ENCODE data around the gene MAPK11. TPM values are rescaled to one million over a fixed set of nuclear protein-coding genes. Genes with fewer than 3 reads are reported as not detected.

The MAPK11 gene
- total and polyA plus RNA-seq, 7 experiments from 2014 or later = 0.13 to 22.9 (median 1.4) TPM

- ATAC-seq (no peak), DNase-seq (no peak)
- Histone ChIP-seq H3K27me3 (ENCODE audit: control insufficient read depth in 2 of 2, insufficient read depth in 2 of 2, low read length in 2 of 2) (no peaks in the 10 kb centered on the region), H3K9me3 (ENCODE audit: control insufficient read depth in 2 of 3, low read length in 3 of 3) (no peaks in the 10 kb centered on the region), H3K27ac (ENCODE audit: low read depth, low read length) (no peak overlapping the region), H3K4me3 (ENCODE audit: low read length) (peak overlapping the region; percentile 71), H3K4me1 (ENCODE audit: control insufficient read depth in 2 of 2, insufficient read depth in 2 of 2, low read length in 2 of 2) (peaks cover 29 to 43% of the 10 kb centered on the region in 2 donors), H3K36me3 (ENCODE audit: control insufficient read depth in 2 of 3, insufficient read depth in 3 of 3, low read length in 3 of 3) (peaks cover 0 to 36% (median 0%) of the 10 kb centered on the region in 3 experiments)
- Mint-ChIP-seq H3K4me1 (peaks cover 10 to 30% (median 22%) of the 10 kb centered on the region in 7 donors), H3K9me3 (no peaks in the 10 kb centered on the region), H3K27ac (peak overlapping the region in 2 of 9 donors; percentile 54 to 66), H3K4me3 (peak overlapping the region; percentile 61 to 88 (median 80)), H3K36me3 (peaks cover 0 to 6% (median 3%) of the 10 kb centered on the region in 5 donors), H3K27me3 (no peaks in the 10 kb centered on the region)
- intact Hi-C loops (cut with micrococcal nuclease) = loop anchor here (5.0 kb wide), 2 partner anchors 63 to 278 kb away; partner anchors contain the start of gene SCO2 (in 1 of the 2)
- ChIA-PET POLR2A (interaction anchor here (1.1 to 3.6 kb wide), 6 partner anchors 59 to 372 kb away, joined by 4 to 24 read pairs (median 8); partner anchors contain the start of gene NCAPH2), CTCF (interaction anchor here (0.9 to 2.2 kb wide), 3 partner anchors 7 to 248 kb away, joined by 3 to 7 read pairs (median 5); no protein-coding TSS in a partner anchor)
These were observed 20.6 kb downstream of the MAPK11 start for GRCh38 chr22:50249341-50250248.

GRCh38 chr22:50248196-50249081 lies 21.7 kb downstream of the MAPK11 start:
- H3K4me1 ChIP-seq (ENCODE audit: control insufficient read depth in 2 of 2, insufficient read depth in 2 of 2, low read length in 2 of 2) = peaks cover 36 to 50% of the 10 kb centered on the region in 2 donors
- Mint-ChIP-seq H3K27ac (peak overlapping the region in 4 of 9 donors; percentile 38 to 91 (median 61)), H3K4me1 (peaks cover 10 to 38% (median 26%) of the 10 kb centered on the region in 7 donors), H3K9me3 (no peaks in the 10 kb centered on the region), H3K4me3 (peak overlapping the region in 5 of 10 donors; percentile 52 to 75 (median 52)), H3K36me3 (peaks cover 0 to 6% (median 3%) of the 10 kb centered on the region in 5 donors), H3K27me3 (no peaks in the 10 kb centered on the region)
- no peak overlapping the region for H3K27ac ChIP-seq (ENCODE audit: low read depth, low read length)
- H3K27me3 ChIP-seq (ENCODE audit: control insufficient read depth in 2 of 2, insufficient read depth in 2 of 2, low read length in 2 of 2) = no peaks in the 10 kb centered on the region
- no peak for ATAC-seq
- H3K9me3 ChIP-seq (ENCODE audit: control insufficient read depth in 2 of 3, low read length in 3 of 3) = no peaks in the 10 kb centered on the region
- H3K36me3 ChIP-seq (ENCODE audit: control insufficient read depth in 2 of 3, insufficient read depth in 3 of 3, low read length in 3 of 3) = peaks cover 0 to 38% (median 0%) of the 10 kb centered on the region in 3 experiments
- intact Hi-C loops (cut with micrococcal nuclease) = no loop called here
- no peak for DNase-seq
- CTCF ChIA-PET = no interaction called here
- POLR2A ChIA-PET = interaction anchor here (0.6 to 1.2 kb wide), 3 partner anchors 60 to 373 kb away, joined by 3 to 4 read pairs (median 3); no protein-coding TSS in a partner anchor
- no peak overlapping the region for H3K4me3 ChIP-seq (ENCODE audit: low read length)

- Mint-ChIP-seq H3K4me3 (peak overlapping the region in 7 of 10 donors; percentile 29 to 75 (median 52)), H3K9me3 (no peaks in the 10 kb centered on the region), H3K27ac (peak overlapping the region in 5 of 9 donors; percentile 38 to 91 (median 63)), H3K36me3 (peaks cover 0 to 6% (median 3%) of the 10 kb centered on the region in 5 donors), H3K27me3 (no peaks in the 10 kb centered on the region), H3K4me1 (peaks cover 10 to 42% (median 28%) of the 10 kb centered on the region in 7 donors)
- H3K36me3 ChIP-seq (ENCODE audit: control insufficient read depth in 2 of 3, insufficient read depth in 3 of 3, low read length in 3 of 3) = peaks cover 0 to 38% (median 0%) of the 10 kb centered on the region in 3 experiments
- CTCF ChIA-PET = no interaction called here
- intact Hi-C loops (cut with micrococcal nuclease) = no loop called here
- ATAC-seq (peak; percentile 4), DNase-seq (peak in 1 of 9 donors; percentile 35)
- peaks cover 37 to 57% of the 10 kb centered on the region in 2 donors for H3K4me1 ChIP-seq (ENCODE audit: control insufficient read depth in 2 of 2, insufficient read depth in 2 of 2, low read length in 2 of 2)
- POLR2A ChIA-PET = interaction anchor here (0.9 to 1.2 kb wide), 2 partner anchors 261 to 373 kb away, joined by 3 read pairs; no protein-coding TSS in a partner anchor
- no peaks in the 10 kb centered on the region for H3K27me3 ChIP-seq (ENCODE audit: control insufficient read depth in 2 of 2, insufficient read depth in 2 of 2, low read length in 2 of 2)
- H3K27ac ChIP-seq (ENCODE audit: low read depth, low read length) = no peak overlapping the region
- no peaks in the 10 kb centered on the region for H3K9me3 ChIP-seq (ENCODE audit: control insufficient read depth in 2 of 3, low read length in 3 of 3)
- no peak overlapping the region for H3K4me3 ChIP-seq (ENCODE audit: low read length)
These were observed 22.4 kb downstream of the MAPK11 start for GRCh38 chr22:50247748-50248147.

- H3K9me3 Mint-ChIP-seq = no peaks in the 10 kb centered on the region
- Histone ChIP-seq H3K27me3 (ENCODE audit: control insufficient read depth in 2 of 2, insufficient read depth in 2 of 2, low read length in 2 of 2) (no peaks in the 10 kb centered on the region), H3K36me3 (ENCODE audit: control insufficient read depth in 2 of 3, insufficient read depth in 3 of 3, low read length in 3 of 3) (peaks cover 0 to 38% (median 0%) of the 10 kb centered on the region in 3 experiments), H3K4me1 (ENCODE audit: control insufficient read depth in 2 of 2, insufficient read depth in 2 of 2, low read length in 2 of 2) (peaks cover 46 to 63% of the 10 kb centered on the region in 2 donors), H3K27ac (ENCODE audit: low read depth, low read length) (no peak overlapping the region), H3K4me3 (ENCODE audit: low read length) (no peak overlapping the region), H3K9me3 (ENCODE audit: control insufficient read depth in 2 of 3, low read length in 3 of 3) (no peaks in the 10 kb centered on the region)
- peaks cover 0 to 6% (median 3%) of the 10 kb centered on the region in 5 donors for H3K36me3 Mint-ChIP-seq
- ATAC-seq = no peak
- intact Hi-C loops (cut with micrococcal nuclease) = no loop called here
- no peaks in the 10 kb centered on the region for H3K27me3 Mint-ChIP-seq
- ChIA-PET POLR2A (interaction anchor here (0.8 to 2.6 kb wide), 4 partner anchors 56 to 374 kb away, joined by 3 to 14 read pairs (median 4); partner anchors contain the start of gene SCO2), CTCF (no interaction called here)
- DNase-seq = no peak
- H3K4me3 Mint-ChIP-seq = peak overlapping the region in 9 of 10 donors; percentile 29 to 100 (median 66)
- peaks cover 14 to 55% (median 38%) of the 10 kb centered on the region in 7 donors for H3K4me1 Mint-ChIP-seq
- H3K27ac Mint-ChIP-seq = peak overlapping the region in 5 of 9 donors; percentile 38 to 70 (median 49)
These were observed 23.7 kb downstream of the MAPK11 start for GRCh38 chr22:50246242-50247175.

GRCh38 chr22:50245214-50246072 lies 24.7 kb downstream of the MAPK11 start:
- Mint-ChIP-seq H3K4me3 (peak overlapping the region; percentile 76 to 100 (median 98)), H3K27ac (peak overlapping the region; percentile 91 to 100 (median 100)), H3K4me1 (peaks cover 19 to 61% (median 44%) of the 10 kb centered on the region in 7 donors), H3K27me3 (no peaks in the 10 kb centered on the region), H3K9me3 (no peaks in the 10 kb centered on the region), H3K36me3 (peaks cover 3 to 5% (median 4%) of the 10 kb centered on the region in 5 donors)
- CTCF ChIA-PET = no interaction called here
- H3K9me3 ChIP-seq (ENCODE audit: control insufficient read depth in 2 of 3, low read length in 3 of 3) = no peaks in the 10 kb centered on the region
- peaks cover 47 to 59% of the 10 kb centered on the region in 2 donors for H3K4me1 ChIP-seq (ENCODE audit: control insufficient read depth in 2 of 2, insufficient read depth in 2 of 2, low read length in 2 of 2)
- intact Hi-C loops (cut with micrococcal nuclease) = loop anchor here (1.0 to 2.0 kb wide), 6 partner anchors 25 to 280 kb away; partner anchors contain the start of genes DENND6B (in 1 of the 2), MAPK11 (in 1 of the 2), NCAPH2 (in 1 of the 2) and SCO2 (in 1 of the 2)
- peak; percentile 49 for ATAC-seq
- peak overlapping the region; percentile 73 for H3K4me3 ChIP-seq (ENCODE audit: low read length)
- H3K36me3 ChIP-seq (ENCODE audit: control insufficient read depth in 2 of 3, insufficient read depth in 3 of 3, low read length in 3 of 3) = peaks cover 0 to 38% (median 0%) of the 10 kb centered on the region in 3 experiments
- DNase-seq = no peak
- POLR2A ChIA-PET = interaction anchor here (0.8 to 2.6 kb wide), 4 partner anchors 55 to 376 kb away, joined by 4 to 14 read pairs (median 6); partner anchors contain the start of gene SCO2
- H3K27me3 ChIP-seq (ENCODE audit: control insufficient read depth in 2 of 2, insufficient read depth in 2 of 2, low read length in 2 of 2) = no peaks in the 10 kb centered on the region
- H3K27ac ChIP-seq (ENCODE audit: low read depth, low read length) = peak overlapping the region; percentile 96

Measured in naive thymus-derived CD4-positive, alpha-beta T cell (primary cell).